K562 (cell line): ENCODE results near the gene UGT1A3. TPM values are rescaled to one million over a fixed set of nuclear protein-coding genes. Genes with fewer than 3 reads are reported as not detected.

Experiments
- ATAC-seq: fragments of 200-7000 bp; cut with Tn5 transposase; 3 replicates; pipeline ENCODE4 v1.9.1; 2020; ENCODE audit warnings: moderate library complexity
- BruUV-seq: library from RNA; stranded (reverse); fragments of 400-500 nt; replicated peaks from 2 replicates; lab custom pipeline; 2021; lab: Mats Ljungman, UMichigan
- CTCF ChIA-PET: fragments of 300-600 bp; formaldehyde crosslinking; extraction: SDS; loops from one replicate; lab custom pipeline; 2021; ENCODE audit warnings: low intra/inter-chr PET ratio; lab: Yijun Ruan, JAX
- POLR2A ChIA-PET: fragments of 300-600, 350-650 bp; sonication (Branson Sonifier 250); formaldehyde crosslinking; extraction: SDS; loops from one replicate; lab custom pipeline; 2021; ENCODE audit warnings: antibody characterized with exemption, inconsistent platforms; lab: Yijun Ruan, JAX
- DNase-seq, 4 experiments: peaks; one replicate each; pipeline versions ENCODE4 v3.0.0 to v3.0.0-alpha.2; 2011 to 2018; ENCODE audit warnings: low spot score in 3 of 4, mixed read lengths in 3 of 4; ENCODE audit errors: extremely low read depth in 1 of 4
- FAIRE-seq: peaks from 2 replicates; lab custom pipeline; 2011; peaks lifted over from hg19 to GRCh38; lab: Jason Lieb, UNC
- H2AFZ ChIP-seq: 2 replicates; pipeline ENCODE4 v1.6.0; 2011; ENCODE audit warnings: low read depth, low read length, control low read depth, inconsistent platforms
- H3K27ac ChIP-seq: fragments of 200-600 bp; 3 replicates; pipeline ENCODE4 v1.8.0; 2011; ENCODE audit warnings: low read depth, mild to moderate bottlenecking, control low read depth, inconsistent platforms, low read length, moderate library complexity, mixed read lengths; ENCODE audit errors: extremely low read depth
- H3K27me3 ChIP-seq, 2 experiments: fragments of 300-600 bp in 1 of 2; 2 replicates in 1 of 2; 3 replicates in 1 of 2; pipeline versions ENCODE4 v1.6.0 to v1.8.0; 2011; ENCODE audit warnings: inconsistent platforms in 2 of 2, low read length in 2 of 2, mild to moderate bottlenecking in 1 of 2, mixed read lengths in 1 of 2, moderate library complexity in 1 of 2; ENCODE audit not compliant: control insufficient read depth in 2 of 2, insufficient read depth in 2 of 2
- H3K36me3 ChIP-seq: fragments of 300-600 bp; 3 replicates; pipeline ENCODE4 v1.8.0; 2011; ENCODE audit warnings: mild to moderate bottlenecking, low read length, inconsistent platforms; ENCODE audit not compliant: control insufficient read depth, insufficient read depth
- H3K4me1 ChIP-seq, 2 experiments: fragments of 200-600 bp in 1 of 2; replicated peaks in 1 of 2; 2 replicates in 1 of 2; 3 replicates in 1 of 2; pipeline versions ENCODE4 v1.5.1 to v1.8.0; 2011; ENCODE audit warnings: inconsistent platforms in 2 of 2, low read length in 2 of 2, mild to moderate bottlenecking in 1 of 2, mixed read lengths in 1 of 2, moderate library complexity in 1 of 2; ENCODE audit not compliant: control insufficient read depth in 2 of 2, insufficient read depth in 2 of 2
- H3K4me2 ChIP-seq: 2 replicates; pipeline ENCODE4 v1.6.1; 2011; ENCODE audit warnings: low read length, control low read depth, inconsistent platforms, mixed read lengths; ENCODE audit not compliant: insufficient read depth
- H3K4me3 ChIP-seq: fragments of 200-600 bp; sonication (generic), shearing (Covaris generic); 2 replicates; pipeline ENCODE4 v1.5.1; 2016; ENCODE audit warnings: control low read depth, inconsistent platforms
- H3K79me2 ChIP-seq: fragments of 200-600 bp; 3 replicates; pipeline ENCODE4 v1.8.0; 2011; ENCODE audit warnings: low read length, inconsistent platforms; ENCODE audit not compliant: control insufficient read depth, insufficient read depth
- H3K9ac ChIP-seq, 2 experiments: 2 replicates each; pipeline versions ENCODE4 v1.6.0 to v1.6.1; 2011; ENCODE audit warnings: low read depth in 2 of 2, low read length in 2 of 2, control low read depth in 1 of 2, inconsistent platforms in 1 of 2, mild to moderate bottlenecking in 1 of 2, mixed read lengths in 1 of 2; ENCODE audit not compliant: insufficient read depth in 1 of 2
- H3K9me1 ChIP-seq: one replicate; pipeline ENCODE4 v1.6.0; 2011; ENCODE audit warnings: inconsistent platforms, mild to moderate bottlenecking, low read length, moderate library complexity; ENCODE audit not compliant: control insufficient read depth, insufficient read depth
- H3K9me3 ChIP-seq: replicated peaks from 2 replicates; pipeline ENCODE4 v1.5.1; 2011; ENCODE audit warnings: low read depth, low read length, inconsistent platforms; ENCODE audit not compliant: control insufficient read depth, insufficient read depth
- H4K20me1 ChIP-seq: replicated peaks from 2 replicates; pipeline ENCODE4 v1.6.1; 2011; ENCODE audit warnings: low read length, inconsistent platforms, mixed read lengths; ENCODE audit not compliant: control insufficient read depth, insufficient read depth
- FOXJ3 ChIP-seq: sonication (generic); formaldehyde crosslinking; IDR thresholded peaks from 2 replicates; pipeline ENCODE4 v1.4.0; 2020; ENCODE audit warnings: mild to moderate bottlenecking, missing genetic modification reagents
- GTF2E2 ChIP-seq: fragments of 200-800 bp; sonication (Bioruptor generic); IDR thresholded peaks from 2 replicates; pipeline ENCODE4 v1.6.1; 2016; ENCODE audit warnings: missing genetic modification characterization, missing compliant biosample characterization
- HMG20B ChIP-seq: fragments of 250-450 bp; sonication (Bioruptor Pico); IDR thresholded peaks from 2 replicates; pipeline ENCODE4 v1.5.0; 2021; ENCODE audit warnings: mild to moderate bottlenecking
- MLX ChIP-seq, 2 experiments: fragments of 450-650 bp in 1 of 2; sonication (generic) in 1 of 2; formaldehyde crosslinking; conservative IDR thresholded peaks; 2 replicates each; pipeline versions ENCODE4 v1.4.0 to v1.8.1; 2020 to 2022; ENCODE audit warnings: mild to moderate bottlenecking in 1 of 2, missing genetic modification reagents in 1 of 2
- MYBL2 ChIP-seq, 2 experiments: fragments of 450-650 bp in 1 of 2; sonication (generic) in 1 of 2; formaldehyde crosslinking in 1 of 2; IDR thresholded peaks; 2 replicates each; pipeline versions ENCODE4 v1.6.1 to v1.8.1; 2017 to 2022; ENCODE audit warnings: borderline replicate concordance in 1 of 2, inconsistent platforms in 1 of 2, low read depth in 1 of 2, mild to moderate bottlenecking in 1 of 2, missing genetic modification reagents in 1 of 2, moderate library complexity in 1 of 2
- NCOR1 ChIP-seq: fragments of 450-650 bp; IDR thresholded peaks from 2 replicates; pipeline ENCODE4 v1.6.1; 2016; ENCODE audit warnings: mild to moderate bottlenecking, moderate library complexity
- PTTG1 ChIP-seq: fragments of 450-650 bp; IDR thresholded peaks from 2 replicates; pipeline ENCODE4 v1.6.1; 2016; ENCODE audit warnings: low read depth, mild to moderate bottlenecking, missing genetic modification characterization, missing compliant biosample characterization
- SIRT6 ChIP-seq: IDR thresholded peaks from one replicate; pipeline ENCODE4 v1.6.1; 2012; ENCODE audit warnings: low read depth, mild to moderate bottlenecking, control low read depth, inconsistent platforms, low read length, moderate library complexity
- SMARCB1 ChIP-seq: IDR thresholded peaks from 2 replicates; pipeline ENCODE4 v1.6.1; 2011; ENCODE audit warnings: improper control_type of control experiment, low read depth; ENCODE audit not compliant: insufficient read length
- TFAM ChIP-seq: fragments of 250-450 bp; sonication (Bioruptor Pico); conservative IDR thresholded peaks from 2 replicates; pipeline ENCODE4 v1.5.0; 2021; ENCODE audit warnings: mild to moderate bottlenecking, moderate library complexity
- ZNF133 ChIP-seq: fragments of 250-450 bp; sonication (Bioruptor Pico); IDR thresholded peaks from 2 replicates; pipeline ENCODE4 v1.4.0; 2020; ENCODE audit warnings: mild to moderate bottlenecking
- ZNF212 ChIP-seq: fragments of 450-650 bp; formaldehyde crosslinking; IDR thresholded peaks from 2 replicates; pipeline ENCODE4 v1.4.0; 2020; ENCODE audit warnings: mild to moderate bottlenecking
- ZNF347 ChIP-seq: fragments of 450-650 bp; formaldehyde crosslinking; IDR thresholded peaks from 2 replicates; pipeline ENCODE4 v1.4.0; 2020; ENCODE audit warnings: low read depth, mild to moderate bottlenecking, moderate library complexity
- ZNF41 ChIP-seq: fragments of 250-450 bp; sonication (Bioruptor Pico); conservative IDR thresholded peaks from 2 replicates; pipeline ENCODE4 v1.4.0; 2020; ENCODE audit warnings: mild to moderate bottlenecking
- ZSCAN32 ChIP-seq: fragments of 450-650 bp; formaldehyde crosslinking; IDR thresholded peaks from 2 replicates; pipeline ENCODE4 v1.4.0; 2020; ENCODE audit warnings: mild to moderate bottlenecking, moderate library complexity
- WGBS: fragments of 100-300 bp; shearing (Covaris generic); methylation state at CpG from one replicate; pipeline ENCODE4 v1.1.6; 2016; ENCODE audit warnings: low coverage, mixed read lengths; ENCODE audit not compliant: insufficient coverage; ENCODE audit errors: missing lambda C conversion rate; 5-methylcytosine and 5-hydroxymethylcytosine counted together
- in situ Hi-C: fragments of 300-500 bp; cut with MboI; formaldehyde crosslinking; loops from 4 replicates; pipeline ENCODE4 v1.15.0; 2018; ENCODE audit warnings: inconsistent platforms, mixed read lengths
- intact Hi-C: fragments of 100-400 bp; cut with micrococcal nuclease; formaldehyde crosslinking; loops from 2 replicates; pipeline ENCODE4 v1.14.2; 2022
- polyA plus RNA-seq, 8 experiments: library from polyadenylated mRNA; depleted of rRNA in 4 of 8; stranded (reverse) in 5 of 8; unstranded in 3 of 8; fragments of >200 nt; fragmentation: Nextera tagmentation in 2 of 8; fragmentation: Illumina TruSeq in 1 of 8; extraction: Ambion mirVana in 2 of 8; extraction: Trizol in 1 of 8; gene quantifications; 2 replicates each; pipeline versions ENCODE4 v1.2.1 to v1.2.3, GENCODE V29; 2011 to 2014; ENCODE audit warnings: inconsistent platforms in 1 of 8, missing spikeins in 1 of 8
- total RNA-seq, 7 experiments: library from RNA; depleted of rRNA in 6 of 7; stranded (reverse); fragments of >200 nt in 6 of 7; fragmentation: Illumina TruSeq in 2 of 7; extraction: Trizol in 2 of 7; gene quantifications; 2 replicates each; pipeline versions ENCODE4 v1.2.1 to v1.2.3, GENCODE V29; 2011 to 2021; ENCODE audit warnings: low replicate concordance in 1 of 7
- TF ChIP-seq, protein P1 (sequence below): fragments of 250-450 bp; sonication (Bioruptor Pico); IDR thresholded peaks from 2 replicates; pipeline ENCODE4 v1.5.0; 2020; ENCODE audit warnings: mild to moderate bottlenecking, borderline replicate concordance
- TF ChIP-seq, protein P2 (sequence below): fragments of 450-650 bp; IDR thresholded peaks from 2 replicates; pipeline ENCODE4 v1.6.1; 2018; ENCODE audit warnings: mild to moderate bottlenecking, low read depth; ENCODE audit not compliant: partially characterized antibody

UGT1A3 gene
- total and polyA plus RNA-seq, 9 of the 15 experiments (the other 6 are each of a cell fraction or from before 2014, with no cell fraction given), result not detected

GRCh38 chr2:233792720-233793119 lies 63.9 kb downstream of the UGT1A3 start (continued):
- TF ChIP-seq, protein P1, sequence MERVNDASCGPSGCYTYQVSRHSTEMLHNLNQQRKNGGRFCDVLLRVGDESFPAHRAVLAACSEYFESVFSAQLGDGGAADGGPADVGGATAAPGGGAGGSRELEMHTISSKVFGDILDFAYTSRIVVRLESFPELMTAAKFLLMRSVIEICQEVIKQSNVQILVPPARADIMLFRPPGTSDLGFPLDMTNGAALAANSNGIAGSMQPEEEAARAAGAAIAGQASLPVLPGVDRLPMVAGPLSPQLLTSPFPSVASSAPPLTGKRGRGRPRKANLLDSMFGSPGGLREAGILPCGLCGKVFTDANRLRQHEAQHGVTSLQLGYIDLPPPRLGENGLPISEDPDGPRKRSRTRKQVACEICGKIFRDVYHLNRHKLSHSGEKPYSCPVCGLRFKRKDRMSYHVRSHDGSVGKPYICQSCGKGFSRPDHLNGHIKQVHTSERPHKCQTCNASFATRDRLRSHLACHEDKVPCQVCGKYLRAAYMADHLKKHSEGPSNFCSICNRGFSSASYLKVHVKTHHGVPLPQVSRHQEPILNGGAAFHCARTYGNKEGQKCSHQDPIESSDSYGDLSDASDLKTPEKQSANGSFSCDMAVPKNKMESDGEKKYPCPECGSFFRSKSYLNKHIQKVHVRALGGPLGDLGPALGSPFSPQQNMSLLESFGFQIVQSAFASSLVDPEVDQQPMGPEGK, result no peak
- no peak for TF ChIP-seq PTTG1 (tag)

DNA sequence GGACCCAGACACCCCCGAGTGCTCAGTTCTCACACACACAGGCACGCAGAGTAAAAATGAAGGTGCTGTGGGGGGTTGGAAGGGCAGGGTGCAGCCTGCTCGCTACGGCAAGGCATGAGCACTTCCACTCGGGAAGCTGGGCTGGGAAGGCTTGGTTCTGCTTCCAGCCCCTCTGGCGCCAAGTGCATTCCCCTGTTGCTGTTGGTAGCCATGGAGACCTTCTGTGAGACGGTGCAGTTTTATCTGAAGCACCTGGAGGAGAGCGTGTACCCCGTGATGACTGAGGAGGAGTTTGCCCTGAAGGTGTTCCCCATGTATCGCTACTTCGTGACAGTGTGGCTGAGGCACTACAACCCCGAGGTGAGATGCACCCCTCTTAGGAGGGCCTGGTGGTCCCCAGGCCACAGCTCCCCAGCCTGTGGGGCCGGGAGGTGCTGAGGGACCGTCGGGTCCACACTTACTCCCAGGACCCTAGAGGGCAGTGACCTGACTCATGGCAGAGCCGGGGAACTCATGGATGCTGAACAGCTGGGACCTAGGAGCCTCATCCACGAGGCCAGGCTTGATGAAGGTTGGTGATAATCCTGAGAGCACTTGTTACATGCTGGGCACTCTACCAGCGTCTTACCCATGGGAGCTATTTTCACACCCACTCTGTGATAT lies 64.8 kb downstream of the UGT1A3 start:
- in situ Hi-C loops (no loop called here), intact Hi-C loops (no loop called here)
- no TSS peak for BruUV-seq
- no peak overlapping the region for H3K4me2 ChIP-seq
- no peaks in the 10 kb centered on the region for H3K9me3 ChIP-seq
- H3K4me1 ChIP-seq, result no peaks in the 10 kb centered on the region; a peak in 1 of 5 replicates
- DNase-seq, result no peak
- H3K9me1 ChIP-seq, result no peaks in the 10 kb centered on the region
- WGBS, result 1% methylated on average over 11 of the region's 18 CpGs
- FAIRE-seq, result no peak
- H2AFZ ChIP-seq, result no peak overlapping the region
- no peaks in the 10 kb centered on the region for H3K79me2 ChIP-seq
- ChIA-PET CTCF (no interaction called here), POLR2A (interaction anchor here (0.6 kb wide), 1 partner anchor 409 kb away, joined by 3 read pairs; no protein-coding TSS in a partner anchor)
- H3K27me3 ChIP-seq, result peaks cover 0 to 44% of the 10 kb centered on the region in 2 experiments; a peak in 2 of 5 replicates
- no peak overlapping the region for H3K27ac ChIP-seq
- no peaks in the 10 kb centered on the region for H4K20me1 ChIP-seq
- no peak for ATAC-seq
- H3K4me3 ChIP-seq, result no peak overlapping the region
- H3K36me3 ChIP-seq, result no peaks in the 10 kb centered on the region
- H3K9ac ChIP-seq, result no peak overlapping the region
- TF ChIP-seq HMG20B (CRISPR knock-in tag) (no peak), SIRT6 (no peak), ZNF41 (no peak), TFAM (CRISPR knock-in tag) (no peak), FOXJ3 (no peak), ZNF347 (CRISPR knock-in tag) (no peak), ZNF212 (CRISPR knock-in tag) (no peak), SMARCB1 (no peak), ZNF133 (no peak), GTF2E2 (tag) (no peak), MLX (CRISPR knock-in tag; conservative IDR thresholded peaks at IDR 0.05) (no peak), MYBL2 (IDR thresholded peaks at IDR 0.05; ENCODE audit: low read depth) (no peak), MYBL2 (CRISPR knock-in tag; IDR thresholded peaks at IDR 0.05; ENCODE audit: borderline replicate concordance) (no peak), ZSCAN32 (no peak), NCOR1 (no peak)
- TF ChIP-seq, protein P2, sequence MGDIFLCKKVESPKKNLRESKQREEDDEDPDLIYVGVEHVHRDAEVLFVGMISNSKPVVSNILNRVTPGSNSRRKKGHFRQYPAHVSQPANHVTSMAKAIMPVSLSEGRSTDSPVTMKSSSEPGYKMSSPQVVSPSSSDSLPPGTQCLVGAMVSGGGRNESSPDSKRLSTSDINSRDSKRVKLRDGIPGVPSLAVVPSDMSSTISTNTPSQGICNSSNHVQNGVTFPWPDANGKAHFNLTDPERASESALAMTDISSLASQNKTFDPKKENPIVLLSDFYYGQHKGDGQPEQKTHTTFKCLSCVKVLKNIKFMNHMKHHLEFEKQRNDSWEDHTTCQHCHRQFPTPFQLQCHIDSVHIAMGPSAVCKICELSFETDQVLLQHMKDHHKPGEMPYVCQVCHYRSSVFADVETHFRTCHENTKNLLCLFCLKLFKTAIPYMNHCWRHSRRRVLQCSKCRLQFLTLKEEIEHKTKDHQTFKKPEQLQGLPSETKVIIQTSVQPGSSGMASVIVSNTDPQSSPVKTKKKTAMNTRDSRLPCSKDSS, result no peak
